Heart left ventricle (tissue), 16 donors: ENCODE results near the gene IQCF2. TPM values are rescaled to one million over a fixed set of nuclear protein-coding genes. Genes with fewer than 3 reads are reported as not detected.

ENCODE experiments used
- ATAC-seq, 4 donors: fragments of 200-7000 bp; cut with Tn5 transposase; one replicate each; pipeline ENCODE4 v1.9.1; 2020 to 2022; ENCODE audit warnings: moderate library complexity in 4 of 4, mild to moderate bottlenecking in 3 of 4, moderate number of reproducible peaks in 1 of 4
- DNase-seq, 5 donors: peaks; one replicate each; pipeline ENCODE4 v3.0.0-alpha.2; 2020
- H3K27ac ChIP-seq, 12 donors: fragments of 200-600 bp; sonication (generic) in 4 of 12; one replicate each; pipeline versions ENCODE4 v1.5.0 to v1.8.0; 2016 to 2022; ENCODE audit warnings: mild to moderate bottlenecking in 2 of 12
- H3K27me3 ChIP-seq, 9 donors: fragments of 200-600 bp; sonication (generic) in 2 of 9; one replicate each; pipeline versions ENCODE4 v1.5.1 to v1.8.0; 2016 to 2022; ENCODE audit warnings: mild to moderate bottlenecking in 3 of 9
- H3K36me3 ChIP-seq, 9 donors: fragments of 200-600 bp; sonication (generic) in 2 of 9; one replicate each; pipeline versions ENCODE4 v1.5.0 to v1.8.0; 2018 to 2022; ENCODE audit warnings: mild to moderate bottlenecking in 2 of 9
- H3K4me1 ChIP-seq, 12 donors: fragments of 200-600 bp; sonication (generic) in 4 of 12; one replicate each; pipeline versions ENCODE4 v1.5.0 to v1.8.0; 2016 to 2022; ENCODE audit warnings: mild to moderate bottlenecking in 3 of 12
- H3K4me3 ChIP-seq, 12 donors: fragments of 200-600 bp; sonication (generic) in 4 of 12; one replicate each; pipeline versions ENCODE4 v1.5.0 to v1.8.0; 2017 to 2022; ENCODE audit warnings: mild to moderate bottlenecking in 9 of 12, moderate library complexity in 4 of 12
- H3K9me3 ChIP-seq, 12 donors: fragments of 200-600 bp; sonication (generic) in 4 of 12; one replicate each; pipeline versions ENCODE4 v1.5.0 to v1.8.0; 2016 to 2022; ENCODE audit warnings: mild to moderate bottlenecking in 1 of 12
- POLR2A ChIP-seq, 2 donors: fragments of 450-650 bp; IDR thresholded peaks; one replicate each; pipeline ENCODE4 v1.6.1; 2017; ENCODE audit warnings: antibody characterized with exemption in 2 of 2, mild to moderate bottlenecking in 2 of 2, moderate library complexity in 2 of 2
- WGBS, 4 donors: extraction: QIAGEN DNeasy Blood & Tissue Kit in 2 of 4; methylation state at CpG; one replicate each; pipeline versions ENCODE4 v1.1.5 to v1.1.7; 2013 to 2018; 5-methylcytosine and 5-hydroxymethylcytosine counted together
- intact Hi-C, 10 donors: fragments of 100-400 bp; cut with DNase I; formaldehyde crosslinking; loops; one replicate each; pipeline versions ENCODE4 v1.11.1 to v1.14.2; 2022
- polyA plus RNA-seq, 2 donors: library from polyadenylated mRNA; stranded (reverse); fragments of 200-250 nt; gene quantifications; one replicate each; pipeline ENCODE4 v1.2.3, GENCODE V29; 2013
- total RNA-seq, 9 donors: library from RNA; depleted of rRNA in 2 of 9; stranded (reverse); fragments of >200 nt in 2 of 9; fragmentation: NEBNext Ultra II Directional in 3 of 9; extraction: Animal tissue kit (Norgen Biotek cat#: 25700) in 3 of 9; gene quantifications; one replicate each; pipeline versions ENCODE4 v1.1.0 to v1.2.4, GENCODE V29; 2016 to 2023
- TF ChIP-seq, protein P1 (sequence below), 12 donors: fragments of 200-600 bp; sonication (generic) in 4 of 12; IDR thresholded peaks; one replicate each; pipeline versions ENCODE4 v1.5.0 to v1.8.0; 2018 to 2022; ENCODE audit warnings: antibody characterized with exemption in 12 of 12, mild to moderate bottlenecking in 5 of 12
- donor health status: ischemic (EF 13 %, LVEDD 7.1; RV severe dilation, severe dysfunction).
- donor health status: healthy with polysubstance abuse.
- donor health status: DM: no; HTN: yes; CAD: no.
- donor health status: DM: no; HTN: no; CAD: no.
- donor health status: ischemic (EF 25% LVEDD 6.9; RV normal size, moderate dysfunction).
- donor health status: ischemic (EF 25% LVEDD 5.7; RV mildly dilated, moderate dysfunction).
- donor health status: healthy.
- donor health status: DM: yes; HTN: yes; CAD: no.
- donor health status: ischemic (EF 35%, LVEDD 5.7; RV mildly dilated, moderate dysfunction).
- donor health status: nonischemic (EF 11% LVEDD 7.7; RV severe dilation, severe dysfunction).
- donor health status: DM: yes; HTN: yes; CAD: no.
- donor health status: PGD.
- donor health status: ischemic (EF 29% LVEDD 5.4; RV normal size, mild dysfunction).
- donor health status: nonischemic (EF 23%, LVEDD 6.1; RV moderate dilation, normal function).

IQCF2 gene
- total and polyA plus RNA-seq, 11 donors, result not detected

DNA sequence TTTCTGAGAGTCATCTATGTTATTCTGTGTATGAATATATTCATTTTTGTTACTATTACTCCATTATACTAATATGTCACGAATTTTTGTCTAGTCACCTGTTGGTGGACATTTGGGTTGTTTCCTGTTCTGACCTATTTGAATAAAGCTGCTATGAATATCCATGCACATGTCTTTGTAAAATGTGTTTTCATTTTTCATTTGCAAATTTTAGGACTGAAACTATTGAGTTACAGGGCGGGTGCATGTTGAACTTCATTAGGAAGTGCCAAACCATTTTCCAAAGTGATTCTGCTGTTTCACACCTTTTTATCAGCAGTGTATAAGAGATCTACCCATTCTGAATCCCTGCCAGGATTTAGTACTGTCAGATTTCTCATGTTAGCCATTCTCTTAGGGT, 44.7 kb upstream of the IQCF2 start:
- H3K27ac ChIP-seq, result no peak overlapping the region
- no peak for DNase-seq
- no peaks in the 10 kb centered on the region for H3K36me3 ChIP-seq
- H3K4me1 ChIP-seq, result peaks cover 0 to 7% (median 0%) of the 10 kb centered on the region in 12 donors
- H3K9me3 ChIP-seq, result no peaks in the 10 kb centered on the region
- intact Hi-C loops, result no loop called here
- H3K27me3 ChIP-seq, result peaks cover 0 to 15% (median 3%) of the 10 kb centered on the region in 9 donors
- TF ChIP-seq, protein P1, sequence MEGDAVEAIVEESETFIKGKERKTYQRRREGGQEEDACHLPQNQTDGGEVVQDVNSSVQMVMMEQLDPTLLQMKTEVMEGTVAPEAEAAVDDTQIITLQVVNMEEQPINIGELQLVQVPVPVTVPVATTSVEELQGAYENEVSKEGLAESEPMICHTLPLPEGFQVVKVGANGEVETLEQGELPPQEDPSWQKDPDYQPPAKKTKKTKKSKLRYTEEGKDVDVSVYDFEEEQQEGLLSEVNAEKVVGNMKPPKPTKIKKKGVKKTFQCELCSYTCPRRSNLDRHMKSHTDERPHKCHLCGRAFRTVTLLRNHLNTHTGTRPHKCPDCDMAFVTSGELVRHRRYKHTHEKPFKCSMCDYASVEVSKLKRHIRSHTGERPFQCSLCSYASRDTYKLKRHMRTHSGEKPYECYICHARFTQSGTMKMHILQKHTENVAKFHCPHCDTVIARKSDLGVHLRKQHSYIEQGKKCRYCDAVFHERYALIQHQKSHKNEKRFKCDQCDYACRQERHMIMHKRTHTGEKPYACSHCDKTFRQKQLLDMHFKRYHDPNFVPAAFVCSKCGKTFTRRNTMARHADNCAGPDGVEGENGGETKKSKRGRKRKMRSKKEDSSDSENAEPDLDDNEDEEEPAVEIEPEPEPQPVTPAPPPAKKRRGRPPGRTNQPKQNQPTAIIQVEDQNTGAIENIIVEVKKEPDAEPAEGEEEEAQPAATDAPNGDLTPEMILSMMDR (IDR thresholded peaks at IDR 0.05), result no peak
- no peak for TF ChIP-seq POLR2A (IDR thresholded peaks at IDR 0.05)
- no peak for ATAC-seq
- H3K4me3 ChIP-seq, result no peak overlapping the region
- 80 to 87% (median 86%) methylated on average over 2 of the region's 2 CpGs for WGBS, 4 donors

DNA sequence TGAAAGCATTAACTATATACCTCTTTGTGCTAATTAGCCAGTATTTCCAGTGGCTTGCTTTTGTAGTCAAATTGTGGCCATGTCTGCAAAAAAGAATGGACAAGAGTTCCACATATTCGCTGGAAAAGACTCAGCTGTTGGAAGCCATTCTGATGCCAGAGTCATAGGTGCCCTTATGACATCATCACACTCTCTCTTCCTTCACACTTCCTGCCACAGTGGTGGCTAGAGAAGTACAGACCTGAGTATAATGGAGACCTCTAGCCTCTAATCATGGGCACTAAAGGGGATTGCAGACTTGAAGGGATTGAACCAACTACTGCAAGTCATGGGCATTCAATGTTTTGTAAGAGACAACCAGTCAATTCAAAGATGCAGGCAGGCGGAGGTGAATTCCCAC, 44.0 kb upstream of the IQCF2 start:
- 83 to 93% (median 92%) methylated on average over 2 of the region's 2 CpGs for WGBS, 4 donors

DNA sequence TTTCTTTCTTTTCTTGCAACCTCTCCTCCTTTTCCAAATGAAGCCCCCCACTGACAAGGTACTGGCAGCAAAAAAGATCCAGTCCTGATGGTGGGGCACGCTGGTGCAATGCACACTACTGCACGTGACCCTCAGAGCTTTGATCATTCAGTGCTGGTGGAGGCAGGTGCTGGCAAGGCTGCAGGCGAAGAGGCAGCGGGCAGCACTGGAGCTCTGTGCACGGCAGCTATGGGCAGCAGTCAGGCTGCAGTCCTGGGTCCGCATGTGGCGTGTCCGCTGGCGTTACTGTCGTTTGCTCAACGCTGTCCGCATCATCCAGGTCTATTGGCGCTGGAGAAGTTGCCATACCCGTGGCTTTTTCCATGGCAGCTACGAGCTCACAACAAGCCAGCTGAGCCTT, 42.3 kb upstream of the IQCF2 start:
- ATAC-seq, result no peak
- intact Hi-C loops, result no loop called here
- 88 to 96% (median 90%) methylated on average over 15 of the region's 15 CpGs for WGBS, 4 donors

More for the DNA sequence above, 44.0 kb upstream of the IQCF2 start:
- no peak overlapping the region for H3K27ac ChIP-seq
- H3K9me3 ChIP-seq, result no peaks in the 10 kb centered on the region
- H3K36me3 ChIP-seq, result no peaks in the 10 kb centered on the region
- H3K27me3 ChIP-seq, result peaks cover 0 to 19% (median 3%) of the 10 kb centered on the region in 9 donors
- no peak for DNase-seq
- intact Hi-C loops, result no loop called here
- H3K4me3 ChIP-seq, result no peak overlapping the region
- peaks cover 0 to 7% (median 0%) of the 10 kb centered on the region in 12 donors for H3K4me1 ChIP-seq
- TF ChIP-seq, protein P1 (IDR thresholded peaks at IDR 0.05), result no peak
- TF ChIP-seq POLR2A (IDR thresholded peaks at IDR 0.05), result no peak
- ATAC-seq, result no peak

DNA sequence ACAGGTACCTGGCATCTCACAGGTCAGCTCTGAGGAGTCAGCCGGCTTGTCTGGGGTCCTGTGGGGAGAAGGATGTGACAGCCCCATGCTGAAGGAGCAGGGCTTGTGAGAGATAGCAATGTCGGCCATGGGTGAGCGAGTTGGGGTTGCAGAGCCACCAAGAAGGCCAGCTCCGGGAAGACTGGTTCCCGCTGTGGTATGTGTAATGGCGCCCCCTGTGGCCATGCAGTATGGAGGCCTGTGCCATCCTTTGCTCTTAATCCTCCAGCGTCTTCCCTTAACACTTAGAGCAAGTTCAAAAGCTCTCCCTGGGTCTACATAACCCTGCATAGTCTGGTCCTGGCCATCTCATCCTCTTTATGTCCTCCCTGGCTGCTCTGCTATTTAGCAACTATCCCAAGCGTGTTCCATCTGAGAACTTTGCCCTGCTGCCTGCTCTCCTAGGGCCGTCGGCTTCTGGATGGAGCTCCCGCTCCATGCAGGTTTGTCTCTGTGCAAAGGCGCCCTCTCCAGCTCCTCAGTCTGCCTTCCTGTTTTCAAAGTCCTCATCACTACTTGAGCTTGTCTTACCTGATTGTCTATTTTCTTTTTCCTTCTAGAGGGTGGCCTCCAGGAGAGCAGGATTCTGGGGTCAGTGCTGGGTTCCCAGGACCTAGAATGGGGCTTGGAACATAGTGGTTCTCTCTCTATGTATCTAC, 41.6 kb upstream of the IQCF2 start:
- H3K9me3 ChIP-seq, result no peaks in the 10 kb centered on the region
- H3K4me3 ChIP-seq, result no peak overlapping the region
- H3K4me1 ChIP-seq, result no peaks in the 10 kb centered on the region
- H3K27me3 ChIP-seq, result peaks cover 0 to 27% (median 4%) of the 10 kb centered on the region in 9 donors
- ATAC-seq (no peak), DNase-seq (no peak)
- H3K27ac ChIP-seq, result no peak overlapping the region
- H3K36me3 ChIP-seq, result no peaks in the 10 kb centered on the region
- no peak for TF ChIP-seq POLR2A (IDR thresholded peaks at IDR 0.05)
- TF ChIP-seq, protein P1 (IDR thresholded peaks at IDR 0.05), result peak in 3 of 12 donors; percentile 8 to 17 (median 16)
- 40 to 52% (median 45%) methylated on average over 11 to 12 of the region's 12 CpGs for WGBS, 4 donors
- intact Hi-C loops, result no loop called here

More for the DNA sequence above, 42.3 kb upstream of the IQCF2 start:
- no peak overlapping the region for H3K4me3 ChIP-seq
- DNase-seq, result peak in 1 of 5 donors; percentile 63
- no peak overlapping the region for H3K27ac ChIP-seq
- no peak for TF ChIP-seq POLR2A (IDR thresholded peaks at IDR 0.05)
- TF ChIP-seq, protein P1 (IDR thresholded peaks at IDR 0.05), result no peak
- no peaks in the 10 kb centered on the region for H3K4me1 ChIP-seq
- H3K36me3 ChIP-seq, result no peaks in the 10 kb centered on the region
- peaks cover 0 to 25% (median 4%) of the 10 kb centered on the region in 9 donors for H3K27me3 ChIP-seq
- H3K9me3 ChIP-seq, result no peaks in the 10 kb centered on the region
